Stimulated activated CD4-positive, alpha-beta T cell treated with anti-CD3 and anti-CD28 coated beads, Interleukin-4, amount 100 ng/mL, for 24 hours (primary cell): ENCODE results near the gene NFATC2.
"Not testable (repeated sequence)": the region's sequence is repeated elsewhere in the genome, so short reads cannot be mapped to it uniquely, and the experiment has no call there.

Source experiments
- DNase-seq: peaks from one replicate; pipeline ENCODE4 v3.0.0-alpha.2; 2020

The NFATC2 gene

GRCh38 chr20:51345601-51346101 is 196.9 kb downstream of the NFATC2 start:
- no peak for DNase-seq

DNA sequence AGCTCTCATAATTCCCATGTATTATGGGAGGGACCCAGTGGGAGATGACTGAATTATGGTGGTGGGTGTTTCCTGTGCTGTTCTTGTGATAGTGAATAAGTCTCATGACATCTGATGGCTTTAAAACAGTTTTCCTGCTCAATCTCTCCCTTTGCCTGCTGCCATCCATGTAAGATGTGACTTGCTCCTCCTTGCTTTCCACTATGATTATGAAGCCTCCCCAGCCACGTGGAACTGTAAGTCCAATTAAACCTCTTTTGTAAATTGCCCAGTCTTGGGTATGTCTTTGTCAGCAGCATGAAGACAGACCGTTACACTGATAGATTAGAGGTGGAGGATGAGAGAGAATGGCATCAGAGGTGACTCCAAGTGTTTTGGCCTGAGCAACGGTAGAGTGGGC is 198.7 kb downstream of the NFATC2 start:
- not testable (repeated sequence) for DNase-seq

GRCh38 chr20:51342510-51343236 is 199.8 kb downstream of the NFATC2 start:
- no peak for DNase-seq

GRCh38 chr20:51341581-51341980 is 200.9 kb downstream of the NFATC2 start:
- DNase-seq = no peak

DNA sequence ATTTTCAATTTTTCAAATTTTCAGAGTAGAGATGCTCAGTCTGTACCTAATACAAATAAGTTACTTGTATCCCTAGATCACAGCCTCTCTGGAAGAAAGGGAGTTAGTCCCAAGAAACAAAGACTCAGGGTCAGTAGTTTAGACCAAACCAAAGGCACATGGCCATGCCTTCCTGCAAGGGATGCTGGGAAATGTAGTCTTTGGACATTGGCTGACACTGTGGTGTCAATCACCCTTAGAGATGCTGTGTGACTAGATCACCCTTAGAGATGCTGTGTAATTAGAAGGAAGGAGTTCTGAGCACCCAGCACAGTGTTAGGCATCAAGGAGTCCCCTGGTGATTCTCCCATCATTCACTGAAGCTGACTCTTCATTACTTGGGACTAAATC is 202.1 kb downstream of the NFATC2 start:
- DNase-seq = no peak

- no peak for DNase-seq
Observed at GRCh38 chr20:51339721-51340450, 202.6 kb downstream of the NFATC2 start.

GRCh38 chr20:51338692-51339440 is 203.7 kb downstream of the NFATC2 start:
- DNase-seq = no peak

- DNase-seq = no peak
Observed at GRCh38 chr20:51337126-51337805, 205.3 kb downstream of the NFATC2 start.
